ENCODE data around the gene ACP2. TPM values are rescaled to one million over a fixed set of nuclear protein-coding genes. Genes with fewer than 3 reads are reported as not detected.

ACP2 gene
- total RNA-seq, 1 donor from 2014 or later = 54.8 TPM

DNA sequence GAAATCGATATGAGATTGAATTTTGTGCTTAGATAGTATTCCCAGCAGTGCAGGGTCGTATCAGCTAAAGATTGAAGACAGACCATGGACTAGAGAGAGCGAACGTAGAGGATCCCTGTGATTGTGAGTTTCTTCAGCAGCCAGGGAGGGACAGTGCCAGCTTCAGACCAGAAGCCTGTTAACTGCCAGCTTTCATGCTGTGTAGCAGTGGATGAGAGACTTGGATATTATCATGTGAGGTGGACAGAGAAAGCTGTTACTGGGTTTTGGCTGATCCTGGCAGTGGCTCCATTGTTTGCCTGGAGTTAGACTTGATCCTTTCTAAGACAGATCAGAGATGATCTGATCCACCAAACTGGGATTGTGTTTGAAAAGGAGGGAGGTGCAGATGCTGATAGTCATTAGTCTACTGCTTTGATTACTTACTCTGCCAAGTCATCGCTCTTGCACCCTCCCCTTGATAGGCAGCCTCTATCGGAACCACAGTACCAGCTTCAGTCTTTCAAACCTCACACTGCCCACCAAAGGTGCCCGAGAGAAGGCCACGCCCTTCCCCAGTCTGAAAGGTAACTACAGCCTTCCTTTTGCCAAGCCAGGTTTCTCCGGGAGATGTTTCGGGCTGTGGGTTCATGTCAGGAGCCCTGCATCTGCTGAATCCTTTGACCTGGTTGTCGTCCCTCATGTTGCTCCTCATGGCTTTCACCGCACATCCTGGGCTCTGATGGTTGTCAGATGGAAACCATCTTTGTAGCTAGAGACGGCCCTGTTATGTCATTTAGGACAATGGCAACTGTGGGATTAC is 37.6 kb upstream of the ACP2 start:
- H3K4me1 ChIP-seq = no peaks in the 10 kb centered on the region
- H3K27me3 ChIP-seq = no peaks in the 10 kb centered on the region
- no peak overlapping the region for H3K27ac ChIP-seq
- no peak for DNase-seq (ENCODE audit: extremely low spot score in 2 of 2)
- H3K9me3 ChIP-seq = no peaks in the 10 kb centered on the region
- peaks cover 0 to 98% of the 10 kb centered on the region in 2 donors for H3K36me3 ChIP-seq
- intact Hi-C loops (cut with DNase I) = loop anchor here (10.0 kb wide), 1 partner anchor 69 kb away; the partner anchor contains the start of gene MYBPC3
- H3K4me3 ChIP-seq = no peak overlapping the region
- no peak for TF ChIP-seq POLR2AphosphoS5 (IDR thresholded peaks at IDR 0.05; ENCODE audit: insufficient read depth in 1 of 2, low read depth in 1 of 2)
- no peak for TF ChIP-seq POLR2A (IDR thresholded peaks at IDR 0.05)
- TF ChIP-seq, protein P1, sequence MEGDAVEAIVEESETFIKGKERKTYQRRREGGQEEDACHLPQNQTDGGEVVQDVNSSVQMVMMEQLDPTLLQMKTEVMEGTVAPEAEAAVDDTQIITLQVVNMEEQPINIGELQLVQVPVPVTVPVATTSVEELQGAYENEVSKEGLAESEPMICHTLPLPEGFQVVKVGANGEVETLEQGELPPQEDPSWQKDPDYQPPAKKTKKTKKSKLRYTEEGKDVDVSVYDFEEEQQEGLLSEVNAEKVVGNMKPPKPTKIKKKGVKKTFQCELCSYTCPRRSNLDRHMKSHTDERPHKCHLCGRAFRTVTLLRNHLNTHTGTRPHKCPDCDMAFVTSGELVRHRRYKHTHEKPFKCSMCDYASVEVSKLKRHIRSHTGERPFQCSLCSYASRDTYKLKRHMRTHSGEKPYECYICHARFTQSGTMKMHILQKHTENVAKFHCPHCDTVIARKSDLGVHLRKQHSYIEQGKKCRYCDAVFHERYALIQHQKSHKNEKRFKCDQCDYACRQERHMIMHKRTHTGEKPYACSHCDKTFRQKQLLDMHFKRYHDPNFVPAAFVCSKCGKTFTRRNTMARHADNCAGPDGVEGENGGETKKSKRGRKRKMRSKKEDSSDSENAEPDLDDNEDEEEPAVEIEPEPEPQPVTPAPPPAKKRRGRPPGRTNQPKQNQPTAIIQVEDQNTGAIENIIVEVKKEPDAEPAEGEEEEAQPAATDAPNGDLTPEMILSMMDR (IDR thresholded peaks at IDR 0.05) = no peak

DNA sequence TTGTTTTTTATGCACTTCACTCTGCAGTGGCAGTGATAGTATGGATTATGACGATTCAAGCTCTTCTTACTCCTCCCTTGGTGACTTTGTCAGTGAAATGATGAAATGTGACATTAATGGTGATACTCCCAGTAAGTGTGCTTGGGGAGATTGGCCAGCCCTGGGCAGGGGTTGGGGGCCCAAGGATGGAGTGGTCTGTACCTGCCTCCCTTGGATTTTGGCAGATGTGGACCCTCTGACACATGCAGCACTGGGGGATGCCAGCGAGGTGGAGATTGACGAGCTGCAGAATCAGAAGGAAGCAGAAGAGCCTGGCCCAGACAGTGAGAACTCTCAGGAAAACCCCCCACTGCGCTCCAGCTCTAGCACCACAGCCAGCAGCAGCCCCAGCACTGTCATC is 35.5 kb upstream of the ACP2 start:
- Histone ChIP-seq H3K36me3 (peaks cover 0 to 98% of the 10 kb centered on the region in 2 donors), H3K27ac (no peak overlapping the region), H3K4me3 (no peak overlapping the region), H3K27me3 (no peaks in the 10 kb centered on the region), H3K9me3 (no peaks in the 10 kb centered on the region), H3K4me1 (no peaks in the 10 kb centered on the region)
- TF ChIP-seq POLR2A (IDR thresholded peaks at IDR 0.05) = no peak
- no peak for TF ChIP-seq POLR2AphosphoS5 (IDR thresholded peaks at IDR 0.05; ENCODE audit: insufficient read depth in 1 of 2, low read depth in 1 of 2)
- TF ChIP-seq, protein P1 (IDR thresholded peaks at IDR 0.05) = no peak
- intact Hi-C loops (cut with DNase I) = loop anchor here (10.0 kb wide), 1 partner anchor 71 kb away; the partner anchor contains the start of gene MYBPC3
- no peak for DNase-seq (ENCODE audit: extremely low spot score in 2 of 2)

DNA sequence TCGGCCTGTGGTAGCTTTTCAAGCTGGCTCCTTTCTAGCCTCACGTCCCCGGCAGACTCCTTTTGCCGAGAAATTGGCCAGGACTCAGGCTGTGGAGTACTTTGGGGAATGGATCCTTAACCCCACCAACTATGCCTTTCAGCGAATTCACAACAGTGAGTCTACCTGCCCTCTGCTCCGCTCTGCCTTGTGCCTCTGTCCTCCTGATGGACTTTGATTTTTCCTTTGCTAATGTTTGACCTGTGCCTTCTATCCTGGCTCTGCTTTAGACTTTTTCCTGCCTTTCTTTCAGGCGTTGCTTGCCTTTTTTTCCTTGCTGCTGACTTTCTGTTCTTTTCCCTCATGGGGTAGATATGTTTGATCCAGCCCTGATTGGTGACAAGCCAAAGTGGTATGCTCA is 33.8 kb upstream of the ACP2 start:
- Histone ChIP-seq H3K9me3 (no peaks in the 10 kb centered on the region), H3K27ac (no peak overlapping the region), H3K27me3 (no peaks in the 10 kb centered on the region), H3K4me3 (no peak overlapping the region), H3K4me1 (no peaks in the 10 kb centered on the region), H3K36me3 (peaks cover 0 to 95% of the 10 kb centered on the region in 2 donors)
- DNase-seq (ENCODE audit: extremely low spot score in 2 of 2) = no peak
- intact Hi-C loops (cut with DNase I) = loop anchor here (10.0 kb wide), 1 partner anchor 72 kb away; the partner anchor contains the start of gene MYBPC3
- TF ChIP-seq, protein P1 (IDR thresholded peaks at IDR 0.05) = no peak
- TF ChIP-seq POLR2AphosphoS5 (IDR thresholded peaks at IDR 0.05; ENCODE audit: insufficient read depth in 1 of 2, low read depth in 1 of 2) (no peak), POLR2A (IDR thresholded peaks at IDR 0.05) (no peak)

DNA sequence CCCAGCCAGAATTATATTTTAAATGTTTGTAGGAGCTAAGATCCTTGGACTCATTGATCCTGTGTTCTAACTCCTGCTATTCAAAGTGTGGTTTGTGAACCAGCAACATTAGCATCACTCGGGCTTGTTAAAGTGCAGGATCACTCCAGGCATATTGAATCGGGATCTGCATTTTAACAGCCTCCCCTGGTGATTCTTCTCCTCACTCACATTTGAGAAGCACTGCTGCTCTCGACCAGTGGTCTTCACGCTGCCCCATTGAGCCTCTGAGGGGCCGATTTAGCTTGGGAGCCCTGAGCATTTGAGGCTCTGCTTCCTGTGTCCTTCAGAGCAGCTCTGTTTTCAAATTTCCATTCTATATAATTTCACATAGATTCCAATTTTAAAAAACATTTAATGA is 32.2 kb upstream of the ACP2 start:
- Histone ChIP-seq H3K4me1 (no peaks in the 10 kb centered on the region), H3K27me3 (no peaks in the 10 kb centered on the region), H3K36me3 (peaks cover 3 to 94% of the 10 kb centered on the region in 2 donors), H3K27ac (no peak overlapping the region), H3K9me3 (no peaks in the 10 kb centered on the region), H3K4me3 (no peak overlapping the region)
- TF ChIP-seq, protein P1 (IDR thresholded peaks at IDR 0.05) = no peak
- TF ChIP-seq POLR2AphosphoS5 (IDR thresholded peaks at IDR 0.05; ENCODE audit: insufficient read depth in 1 of 2, low read depth in 1 of 2) = no peak
- no peak for TF ChIP-seq POLR2A (IDR thresholded peaks at IDR 0.05)
- DNase-seq (ENCODE audit: extremely low spot score in 2 of 2) = no peak
- intact Hi-C loops (cut with DNase I) = loop anchor here (10.0 kb wide), 1 partner anchor 74 kb away; the partner anchor contains the start of gene MYBPC3

DNA sequence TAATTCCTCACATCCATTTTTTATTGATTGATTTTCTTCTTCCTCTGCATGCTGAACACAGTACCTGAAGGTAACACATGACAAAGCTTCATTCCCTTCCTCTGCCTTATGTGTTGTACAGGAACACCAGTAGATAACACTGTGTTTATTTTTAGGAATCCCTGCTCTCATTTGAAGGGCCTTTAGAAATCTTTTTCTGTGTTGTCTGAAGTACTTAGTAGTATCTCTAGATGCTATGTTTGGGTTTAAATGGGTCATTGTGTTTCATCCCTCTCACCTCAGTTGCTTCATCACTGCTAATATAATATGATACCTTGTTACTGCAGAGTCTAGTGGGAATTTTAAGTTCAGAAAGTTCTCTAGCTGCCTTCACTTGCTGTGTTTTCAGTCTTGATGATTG is 31.5 kb upstream of the ACP2 start:
- no peak overlapping the region for H3K27ac ChIP-seq
- peaks cover 3 to 95% of the 10 kb centered on the region in 2 donors for H3K36me3 ChIP-seq
- H3K4me1 ChIP-seq = no peaks in the 10 kb centered on the region
- DNase-seq (ENCODE audit: extremely low spot score in 2 of 2) = no peak
- no peaks in the 10 kb centered on the region for H3K27me3 ChIP-seq
- no peak overlapping the region for H3K4me3 ChIP-seq
- no peaks in the 10 kb centered on the region for H3K9me3 ChIP-seq
- intact Hi-C loops (cut with DNase I) = loop anchor here (10.0 kb wide), 1 partner anchor 75 kb away; the partner anchor contains the start of gene MYBPC3
- no peak for TF ChIP-seq POLR2A (IDR thresholded peaks at IDR 0.05)
- TF ChIP-seq, protein P1 (IDR thresholded peaks at IDR 0.05) = no peak
- no peak for TF ChIP-seq POLR2AphosphoS5 (IDR thresholded peaks at IDR 0.05; ENCODE audit: insufficient read depth in 1 of 2, low read depth in 1 of 2)
